T-cell (primary cell): ENCODE results near the gene MFSD2A. TPM values are rescaled to one million over a fixed set of nuclear protein-coding genes. Genes with fewer than 3 reads are reported as not detected.

ENCODE experiments used
- ATAC-seq, 4 experiments: fragments of 200-7000 bp in 3 of 4; fragments of 150-1000 bp in 1 of 4; cut with Tn5 transposase; replicated peaks in 1 of 4; 1 replicate in 3 of 4; 2 replicates in 1 of 4; pipeline ENCODE4 v1.10.0; 2021; ENCODE audit warnings: moderate library complexity in 3 of 4, mild to moderate bottlenecking in 2 of 4, moderate number of reproducible peaks in 1 of 4
- CTCF ChIA-PET, 2 donors: fragments of 300-600 bp; sonication (Branson Sonifier 250); formaldehyde crosslinking; loops; one replicate each; lab custom pipeline; 2022; ENCODE audit warnings: antibody characterized with exemption in 2 of 2; lab: Charles Lee
- POLR2A ChIA-PET, 2 donors: fragments of 300-600 bp; sonication (Branson Sonifier 250); formaldehyde crosslinking; loops; one replicate each; lab custom pipeline; 2022; ENCODE audit warnings: antibody characterized with exemption in 2 of 2; lab: Charles Lee
- DNase-seq, 35 experiments: peaks; one replicate each; pipeline versions ENCODE4 v3.0.0 to v3.0.0-alpha.2; 2013 to 2023
- H3K27ac ChIP-seq: one replicate; pipeline ENCODE4 v1.5.1; 2013; ENCODE audit warnings: low read length
- H3K27me3 ChIP-seq, 2 experiments: replicated peaks in 1 of 2; 1 replicate in 1 of 2; 2 replicates in 1 of 2; pipeline versions ENCODE4 v1.6.1 to v1.7.0; 2013; ENCODE audit warnings: low read length in 1 of 2, mixed read lengths in 1 of 2; ENCODE audit not compliant: control insufficient read depth in 2 of 2, insufficient read depth in 2 of 2; ENCODE audit errors: extremely low read depth in 1 of 2
- H3K36me3 ChIP-seq, 2 donors: 1 replicate in 1 of 2; 2 replicates in 1 of 2; pipeline versions ENCODE4 v1.6.1 to v1.7.0; 2013; ENCODE audit warnings: low read length in 1 of 2; ENCODE audit not compliant: control insufficient read depth in 2 of 2, insufficient read depth in 1 of 2; ENCODE audit errors: extremely low read depth in 1 of 2
- H3K4me1 ChIP-seq, 2 experiments: 1 replicate in 1 of 2; 2 replicates in 1 of 2; pipeline versions ENCODE4 v1.6.1 to v1.7.0; 2013; ENCODE audit warnings: low read length in 2 of 2, mixed read lengths in 1 of 2; ENCODE audit not compliant: insufficient read depth in 2 of 2, control insufficient read depth in 1 of 2; ENCODE audit errors: extremely low read depth in 1 of 2
- H3K4me3 ChIP-seq, 2 donors: 1 replicate in 1 of 2; 2 replicates in 1 of 2; pipeline versions ENCODE4 v1.5.1 to v1.7.0; 2013; ENCODE audit warnings: mild to moderate bottlenecking in 2 of 2, low read length in 1 of 2, moderate library complexity in 1 of 2; ENCODE audit not compliant: control insufficient read depth in 1 of 2; ENCODE audit errors: extremely low read depth in 1 of 2
- H3K9me3 ChIP-seq: 2 replicates; pipeline ENCODE4 v1.7.0; 2013
- H3K27ac Mint-ChIP-seq, 2 donors: one replicate each; pipeline ENCODE4 v1.8.0; 2020 to 2021; ENCODE audit warnings: mild to moderate bottlenecking in 2 of 2, mixed read lengths in 2 of 2
- H3K27me3 Mint-ChIP-seq, 2 donors: one replicate each; pipeline ENCODE4 v1.8.0; 2021 to 2022; ENCODE audit warnings: mixed read lengths in 2 of 2
- H3K36me3 Mint-ChIP-seq: one replicate; pipeline ENCODE4 v1.8.0; 2021; ENCODE audit warnings: mixed read lengths
- H3K4me1 Mint-ChIP-seq, 3 donors: one replicate each; pipeline ENCODE4 v1.8.0; 2020 to 2022; ENCODE audit warnings: mixed read lengths in 3 of 3, mild to moderate bottlenecking in 1 of 3
- H3K4me3 Mint-ChIP-seq, 3 donors: one replicate each; pipeline ENCODE4 v1.8.0; 2020 to 2022; ENCODE audit warnings: mild to moderate bottlenecking in 3 of 3, mixed read lengths in 3 of 3, moderate library complexity in 3 of 3
- H3K9me3 Mint-ChIP-seq, 3 donors: one replicate each; pipeline ENCODE4 v1.8.0; 2020 to 2022; ENCODE audit warnings: mixed read lengths in 3 of 3
- WGBS: methylation state at CpG from one replicate; pipeline ENCODE4 v1.1.5; 2013; ENCODE audit warnings: missing lambda C conversion rate; ENCODE audit not compliant: insufficient coverage; 5-methylcytosine and 5-hydroxymethylcytosine counted together
- total RNA-seq, 35 experiments: library from RNA in 6 of 35; stranded (reverse) in 6 of 35; fragments of 120-200 nt in 1 of 35; gene quantifications; one replicate each; pipeline versions ENCODE4 v1.2.1 to v1.2.4 and lab custom pipeline; 2013 to 2026

MFSD2A gene
- total RNA-seq, 5 donors from 2014 or later (not counting 1 experiment from before 2014, with no cell fraction given), result 0.39 to 3.5 (median 1.4) TPM

- H3K4me1 ChIP-seq, result no peaks in the 10 kb centered on the region
- no peaks in the 10 kb centered on the region for H3K9me3 ChIP-seq
- Mint-ChIP-seq H3K36me3 (no peaks in the 10 kb centered on the region), H3K27me3 (peaks cover 0 to 3% of the 10 kb centered on the region in 2 donors), H3K9me3 (no peaks in the 10 kb centered on the region), H3K27ac (no peak overlapping the region), H3K4me3 (no peak overlapping the region), H3K4me1 (no peaks in the 10 kb centered on the region)
- H3K36me3 ChIP-seq, result no peaks in the 10 kb centered on the region
- no peak for ATAC-seq
- no peak for DNase-seq
- ChIA-PET POLR2A (interaction anchor here in 1 of 2 donors (0.6 kb wide), 1 partner anchor 136 kb away, joined by 5 read pairs; no protein-coding TSS in a partner anchor), CTCF (interaction anchor here (0.6 to 0.8 kb wide), 2 partner anchors 29 to 47 kb away, joined by 3 read pairs; no protein-coding TSS in a partner anchor)
- 45% methylated on average over 1 of the region's 6 CpGs for WGBS
- no peak overlapping the region for H3K27ac ChIP-seq
- peaks cover 0 to 7% of the 10 kb centered on the region in 2 experiments for H3K27me3 ChIP-seq
- H3K4me3 ChIP-seq, result no peak overlapping the region
Observed at GRCh38 chr1:39926820-39927219, 28.1 kb upstream of the MFSD2A start.

GRCh38 chr1:39927538-39927937 lies 27.4 kb upstream of the MFSD2A start:
- DNase-seq (no peak), ATAC-seq (no peak)
- H3K4me3 Mint-ChIP-seq, result no peak overlapping the region
- H3K4me1 ChIP-seq, result no peaks in the 10 kb centered on the region
- no peaks in the 10 kb centered on the region for H3K4me1 Mint-ChIP-seq
- no peaks in the 10 kb centered on the region for H3K9me3 ChIP-seq
- H3K36me3 Mint-ChIP-seq, result no peaks in the 10 kb centered on the region
- H3K9me3 Mint-ChIP-seq, result no peaks in the 10 kb centered on the region
- no peak overlapping the region for H3K27ac ChIP-seq
- no peaks in the 10 kb centered on the region for H3K36me3 ChIP-seq
- H3K4me3 ChIP-seq, result no peak overlapping the region
- POLR2A ChIA-PET, result no interaction called here
- H3K27ac Mint-ChIP-seq, result no peak overlapping the region
- WGBS, result 88% methylated on average over 3 of the region's 3 CpGs
- CTCF ChIA-PET, result no interaction called here
- peaks cover 0 to under 1% of the 10 kb centered on the region in 2 experiments for H3K27me3 ChIP-seq
- H3K27me3 Mint-ChIP-seq, result peaks cover 0 to 6% of the 10 kb centered on the region in 2 donors

- Histone ChIP-seq H3K4me3 (no peak overlapping the region), H3K4me1 (no peaks in the 10 kb centered on the region), H3K9me3 (no peaks in the 10 kb centered on the region), H3K36me3 (no peaks in the 10 kb centered on the region), H3K27me3 (no peaks in the 10 kb centered on the region), H3K27ac (no peak overlapping the region)
- DNase-seq, result no peak
- Mint-ChIP-seq H3K4me3 (no peak overlapping the region), H3K4me1 (no peaks in the 10 kb centered on the region), H3K27me3 (peaks cover 0 to 6% of the 10 kb centered on the region in 2 donors), H3K9me3 (no peaks in the 10 kb centered on the region), H3K27ac (no peak overlapping the region), H3K36me3 (no peaks in the 10 kb centered on the region)
- ChIA-PET POLR2A (no interaction called here), CTCF (interaction anchor here in 1 of 2 donors (0.7 kb wide), 1 partner anchor 9 kb away, joined by 4 read pairs; no protein-coding TSS in a partner anchor)
- WGBS, result 81% methylated on average over 3 of the region's 7 CpGs
- ATAC-seq, result no peak
Observed at GRCh38 chr1:39928809-39929587, 25.9 kb upstream of the MFSD2A start.

- ATAC-seq, result no peak
- Mint-ChIP-seq H3K4me1 (no peaks in the 10 kb centered on the region), H3K9me3 (no peaks in the 10 kb centered on the region), H3K36me3 (no peaks in the 10 kb centered on the region), H3K27me3 (peaks cover 0 to 6% of the 10 kb centered on the region in 2 donors), H3K27ac (no peak overlapping the region), H3K4me3 (no peak overlapping the region)
- CTCF ChIA-PET, result no interaction called here
- Histone ChIP-seq H3K4me1 (no peaks in the 10 kb centered on the region), H3K27ac (no peak overlapping the region), H3K4me3 (no peak overlapping the region), H3K9me3 (no peaks in the 10 kb centered on the region), H3K36me3 (no peaks in the 10 kb centered on the region), H3K27me3 (no peaks in the 10 kb centered on the region)
- 72% methylated on average over 5 of the region's 12 CpGs for WGBS
- peak in 1 of 35 experiments; percentile 23 for DNase-seq
- POLR2A ChIA-PET, result no interaction called here
Observed at GRCh38 chr1:39933956-39934941, 20.7 kb upstream of the MFSD2A start.

- ATAC-seq, result no peak
- Histone ChIP-seq H3K4me3 (no peak overlapping the region), H3K9me3 (no peaks in the 10 kb centered on the region), H3K27ac (no peak overlapping the region), H3K4me1 (no peaks in the 10 kb centered on the region), H3K27me3 (no peaks in the 10 kb centered on the region), H3K36me3 (no peaks in the 10 kb centered on the region)
- POLR2A ChIA-PET, result no interaction called here
- no peak overlapping the region for H3K27ac Mint-ChIP-seq
- H3K4me1 Mint-ChIP-seq, result no peaks in the 10 kb centered on the region
- CTCF ChIA-PET, result no interaction called here
- H3K4me3 Mint-ChIP-seq, result no peak overlapping the region
- H3K9me3 Mint-ChIP-seq, result no peaks in the 10 kb centered on the region
- H3K27me3 Mint-ChIP-seq, result peaks cover 0 to 2% of the 10 kb centered on the region in 2 donors
- no peak for DNase-seq
- H3K36me3 Mint-ChIP-seq, result no peaks in the 10 kb centered on the region
- WGBS, result no CpG with 5 or more reads among the region's 2 CpGs
Observed at GRCh38 chr1:39936724-39937491, 18.0 kb upstream of the MFSD2A start.

GRCh38 chr1:39938856-39939255 lies 16.1 kb upstream of the MFSD2A start:
- ChIA-PET POLR2A (no interaction called here), CTCF (interaction anchor here in 1 of 2 donors (1.1 kb wide), 1 partner anchor 37 kb away, joined by 3 read pairs; no protein-coding TSS in a partner anchor)
- Mint-ChIP-seq H3K4me1 (no peaks in the 10 kb centered on the region), H3K9me3 (no peaks in the 10 kb centered on the region), H3K36me3 (no peaks in the 10 kb centered on the region), H3K27ac (no peak overlapping the region), H3K27me3 (peaks cover 0 to 5% of the 10 kb centered on the region in 2 donors), H3K4me3 (no peak overlapping the region)
- Histone ChIP-seq H3K27ac (no peak overlapping the region), H3K27me3 (no peaks in the 10 kb centered on the region), H3K36me3 (no peaks in the 10 kb centered on the region), H3K4me1 (no peaks in the 10 kb centered on the region), H3K9me3 (no peaks in the 10 kb centered on the region), H3K4me3 (no peak overlapping the region)
- WGBS, result 97% methylated on average over 3 of the region's 8 CpGs
- no peak for DNase-seq
- no peak for ATAC-seq
